K562 (cell line): ENCODE results near the gene CFAP73. TPM values are rescaled to one million over a fixed set of nuclear protein-coding genes. Genes with fewer than 3 reads are reported as not detected.
A peak's percentile ranks its signal among the peaks of the same experiment; 100 is the strongest.

Experiments used
- ATF4 ChIP-seq: fragments of 450-650 bp; formaldehyde crosslinking; IDR thresholded peaks from 2 replicates; pipeline ENCODE4 v1.4.0; 2022; ENCODE audit warnings: mild to moderate bottlenecking, moderate library complexity
- CTBP1 ChIP-seq: fragments of 450-650 bp; IDR thresholded peaks from 2 replicates; pipeline ENCODE4 v1.6.1; 2016; ENCODE audit warnings: borderline replicate concordance
- DACH1 ChIP-seq: fragments of 450-650 bp; IDR thresholded peaks from 2 replicates; pipeline ENCODE4 v1.6.1; 2018; ENCODE audit not compliant: partially characterized antibody
- JUN ChIP-seq, 2 experiments: sonication (generic) in 1 of 2; formaldehyde crosslinking in 1 of 2; IDR thresholded peaks; 2 replicates each; pipeline versions ENCODE4 v1.6.1 to v1.8.0; 2012 to 2022; ENCODE audit warnings: borderline replicate concordance in 2 of 2, mild to moderate bottlenecking in 2 of 2, improper control_type of control experiment in 1 of 2, low read depth in 1 of 2, low read length in 1 of 2, missing genetic modification reagents in 1 of 2
- MEIS2 ChIP-seq: fragments of 450-650 bp; IDR thresholded peaks from 2 replicates; pipeline ENCODE4 v1.6.1; 2014; ENCODE audit warnings: mild to moderate bottlenecking; ENCODE audit not compliant: partially characterized antibody
- MXI1 ChIP-seq: IDR thresholded peaks from 2 replicates; pipeline ENCODE4 v1.6.1; 2011; ENCODE audit warnings: low read depth, mild to moderate bottlenecking, improper control_type of control experiment, low read length
- PTBP1 ChIP-seq: fragments of 200-400 bp; formaldehyde crosslinking; IDR thresholded peaks from 2 replicates; pipeline ENCODE4 v1.6.1; 2017; ENCODE audit warnings: low read depth, low read length
- RBM22 ChIP-seq: fragments of 200-400 bp; formaldehyde crosslinking; IDR thresholded peaks from 2 replicates; pipeline ENCODE4 v1.6.1; 2018; ENCODE audit warnings: low read length, low read depth; ENCODE audit not compliant: poor library complexity, severe bottlenecking
- TBP ChIP-seq: optimal IDR thresholded peaks from 2 replicates; pipeline ENCODE3; 2011; ENCODE audit warnings: low read depth, low read length, improper control_type of control experiment
- ZNF253 ChIP-seq: fragments of 250-450 bp; sonication (Bioruptor Pico); conservative IDR thresholded peaks from 2 replicates; pipeline ENCODE4 v1.6.1; 2021; ENCODE audit warnings: mild to moderate bottlenecking
- ZNF3 ChIP-seq: fragments of 250-450 bp; sonication (Bioruptor Pico); IDR thresholded peaks from 2 replicates; pipeline ENCODE4 v1.5.0; 2021; ENCODE audit warnings: mild to moderate bottlenecking, moderate library complexity
- ZNF407 ChIP-seq: fragments of 450-650 bp; IDR thresholded peaks from 2 replicates; pipeline ENCODE4 v1.6.1; 2016; ENCODE audit warnings: low read depth
- ZNF75A ChIP-seq: fragments of 450-650 bp; formaldehyde crosslinking; IDR thresholded peaks from 2 replicates; pipeline ENCODE4 v1.4.0; 2020; ENCODE audit warnings: mild to moderate bottlenecking
- polyA plus RNA-seq, 8 experiments: library from polyadenylated mRNA; depleted of rRNA in 4 of 8; stranded (reverse) in 5 of 8; unstranded in 3 of 8; fragments of >200 nt; fragmentation: Nextera tagmentation in 2 of 8; fragmentation: Illumina TruSeq in 1 of 8; extraction: Ambion mirVana in 2 of 8; extraction: Trizol in 1 of 8; gene quantifications; 2 replicates each; pipeline versions ENCODE4 v1.2.1 to v1.2.3, GENCODE V29; 2011 to 2014; ENCODE audit warnings: inconsistent platforms in 1 of 8, missing spikeins in 1 of 8
- total RNA-seq, 7 experiments: library from RNA; depleted of rRNA in 6 of 7; stranded (reverse); fragments of >200 nt in 6 of 7; fragmentation: Illumina TruSeq in 2 of 7; extraction: Trizol in 2 of 7; gene quantifications; 2 replicates each; pipeline versions ENCODE4 v1.2.1 to v1.2.3, GENCODE V29; 2011 to 2021; ENCODE audit warnings: low replicate concordance in 1 of 7
- TF ChIP-seq, protein P1 (sequence below): sonication (generic); formaldehyde crosslinking; IDR thresholded peaks from 2 replicates; pipeline ENCODE4 v1.8.1; 2023; ENCODE audit warnings: missing genetic modification reagents, mild to moderate bottlenecking, borderline replicate concordance

The CFAP73 gene
- total and polyA plus RNA-seq, 9 of the 15 experiments (the other 6 are each of a cell fraction or from before 2014, with no cell fraction given), result not detected

- TF ChIP-seq ZNF407 (no peak), CTBP1 (peak; percentile 41; the same call in 1 of the 2 replicates), ATF4 (CRISPR knock-in tag) (no peak), MEIS2 (peak; percentile 46), RBM22 (no peak), JUN (IDR thresholded peaks at IDR 0.05; ENCODE audit: borderline replicate concordance, low read depth, low read length) (no peak), JUN (CRISPR knock-in tag; IDR thresholded peaks at IDR 0.05; ENCODE audit: borderline replicate concordance) (no peak), ZNF253 (CRISPR knock-in tag) (no peak), ZNF3 (CRISPR knock-in tag) (no peak), ZNF75A (CRISPR knock-in tag) (no peak), DACH1 (no peak), PTBP1 (no peak), MXI1 (no peak), TBP (peak; percentile 26)
- TF ChIP-seq, protein P1, sequence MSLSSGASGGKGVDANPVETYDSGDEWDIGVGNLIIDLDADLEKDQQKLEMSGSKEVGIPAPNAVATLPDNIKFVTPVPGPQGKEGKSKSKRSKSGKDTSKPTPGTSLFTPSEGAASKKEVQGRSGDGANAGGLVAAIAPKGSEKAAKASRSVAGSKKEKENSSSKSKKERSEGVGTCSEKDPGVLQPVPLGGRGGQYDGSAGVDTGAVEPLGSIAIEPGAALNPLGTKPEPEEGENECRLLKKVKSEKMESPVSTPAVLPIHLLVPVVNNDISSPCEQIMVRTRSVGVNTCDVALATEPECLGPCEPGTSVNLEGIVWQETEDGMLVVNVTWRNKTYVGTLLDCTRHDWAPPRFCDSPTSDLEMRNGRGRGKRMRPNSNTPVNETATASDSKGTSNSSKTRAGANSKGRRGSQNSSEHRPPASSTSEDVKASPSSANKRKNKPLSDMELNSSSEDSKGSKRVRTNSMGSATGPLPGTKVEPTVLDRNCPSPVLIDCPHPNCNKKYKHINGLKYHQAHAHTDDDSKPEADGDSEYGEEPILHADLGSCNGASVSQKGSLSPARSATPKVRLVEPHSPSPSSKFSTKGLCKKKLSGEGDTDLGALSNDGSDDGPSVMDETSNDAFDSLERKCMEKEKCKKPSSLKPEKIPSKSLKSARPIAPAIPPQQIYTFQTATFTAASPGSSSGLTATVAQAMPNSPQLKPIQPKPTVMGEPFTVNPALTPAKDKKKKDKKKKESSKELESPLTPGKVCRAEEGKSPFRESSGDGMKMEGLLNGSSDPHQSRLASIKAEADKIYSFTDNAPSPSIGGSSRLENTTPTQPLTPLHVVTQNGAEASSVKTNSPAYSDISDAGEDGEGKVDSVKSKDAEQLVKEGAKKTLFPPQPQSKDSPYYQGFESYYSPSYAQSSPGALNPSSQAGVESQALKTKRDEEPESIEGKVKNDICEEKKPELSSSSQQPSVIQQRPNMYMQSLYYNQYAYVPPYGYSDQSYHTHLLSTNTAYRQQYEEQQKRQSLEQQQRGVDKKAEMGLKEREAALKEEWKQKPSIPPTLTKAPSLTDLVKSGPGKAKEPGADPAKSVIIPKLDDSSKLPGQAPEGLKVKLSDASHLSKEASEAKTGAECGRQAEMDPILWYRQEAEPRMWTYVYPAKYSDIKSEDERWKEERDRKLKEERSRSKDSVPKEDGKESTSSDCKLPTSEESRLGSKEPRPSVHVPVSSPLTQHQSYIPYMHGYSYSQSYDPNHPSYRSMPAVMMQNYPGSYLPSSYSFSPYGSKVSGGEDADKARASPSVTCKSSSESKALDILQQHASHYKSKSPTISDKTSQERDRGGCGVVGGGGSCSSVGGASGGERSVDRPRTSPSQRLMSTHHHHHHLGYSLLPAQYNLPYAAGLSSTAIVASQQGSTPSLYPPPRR, result no peak
Measured at GRCh38 chr12:113190761-113191160, 41.2 kb downstream of the CFAP73 start (continued).
